AG04450 (cell line): ENCODE measurements around the gene LUC7L. TPM values are rescaled to one million over a fixed set of nuclear protein-coding genes. Genes with fewer than 3 reads are reported as not detected.
"Not testable (repeated sequence)": the region's sequence is repeated elsewhere in the genome, so short reads cannot be mapped to it uniquely, and the experiment has no call there.

Experiments
- CTCF ChIA-PET: fragments of 300-600, 350-600 bp; formaldehyde crosslinking; extraction: SDS; loops from one replicate; lab custom pipeline; 2022; ENCODE audit warnings: antibody characterized with exemption, inconsistent platforms; lab: Charles Lee
- POLR2A ChIA-PET: fragments of 350-600 bp; formaldehyde crosslinking; extraction: SDS; loops from one replicate; lab custom pipeline; 2021; ENCODE audit warnings: antibody characterized with exemption, inconsistent platforms; lab: Yijun Ruan, JAX
- DNase-seq: peaks from one replicate; pipeline ENCODE4 v3.0.0-alpha.2; 2011; ENCODE audit warnings: low read depth, low spot score
- H3K27ac ChIP-seq: one replicate; pipeline ENCODE4 v1.5.1; 2012; ENCODE audit warnings: low read depth, low read length, control low read depth
- H3K27me3 ChIP-seq: one replicate; pipeline ENCODE4 v1.6.0; 2012; ENCODE audit warnings: low read length; ENCODE audit not compliant: control insufficient read depth, insufficient read depth
- H3K4me3 ChIP-seq: 2 replicates; pipeline ENCODE4 v1.5.1; 2011; ENCODE audit warnings: mild to moderate bottlenecking, low read depth, low read length, control low read depth
- H3K9me3 ChIP-seq: 2 replicates; pipeline ENCODE4 v1.5.1; 2012; ENCODE audit warnings: low read length; ENCODE audit not compliant: control insufficient read depth, insufficient read depth
- CTCF ChIP-seq: IDR thresholded peaks from 2 replicates; pipeline ENCODE4 v1.5.1; 2011; ENCODE audit warnings: low read depth, low read length, control low read depth, inconsistent platforms
- polyA plus RNA-seq: library from polyadenylated mRNA; depleted of rRNA; stranded (reverse); fragments of >200 nt; gene quantifications from 2 replicates; pipeline ENCODE4 v1.2.3, GENCODE V29; 2011

LUC7L gene
- polyA plus RNA-seq, 1 experiment: 47.2 TPM

DNA sequence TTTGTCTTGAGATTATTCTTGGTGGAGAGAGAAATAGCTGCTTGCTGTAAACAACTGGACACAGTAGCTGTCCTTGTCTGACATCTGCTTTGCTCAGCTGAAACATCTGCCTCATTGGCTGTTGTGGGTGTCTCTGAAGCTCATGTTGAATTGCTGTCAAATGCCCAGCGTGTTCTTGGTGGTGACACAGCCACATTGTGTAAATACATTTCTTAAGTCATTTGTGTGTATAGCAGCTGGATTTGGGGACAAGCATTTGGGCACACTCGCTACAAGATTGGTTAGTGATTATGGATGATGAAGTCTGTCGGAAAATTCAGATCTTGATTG lies 10.7 kb upstream of the LUC7L start:
- POLR2A ChIA-PET: no interaction called here
- no peaks in the 10 kb centered on the region for H3K27me3 ChIP-seq
- no peaks in the 10 kb centered on the region; the same call in 1 of the 2 replicates for H3K9me3 ChIP-seq
- no peak for DNase-seq
- no peak overlapping the region for H3K4me3 ChIP-seq
- TF ChIP-seq CTCF: no peak
- CTCF ChIA-PET: interaction anchor here (0.7 to 0.9 kb wide), 2 partner anchors 123 to 1123 kb away, joined by 3 read pairs; no protein-coding TSS in a partner anchor
- no peak overlapping the region for H3K27ac ChIP-seq

DNA sequence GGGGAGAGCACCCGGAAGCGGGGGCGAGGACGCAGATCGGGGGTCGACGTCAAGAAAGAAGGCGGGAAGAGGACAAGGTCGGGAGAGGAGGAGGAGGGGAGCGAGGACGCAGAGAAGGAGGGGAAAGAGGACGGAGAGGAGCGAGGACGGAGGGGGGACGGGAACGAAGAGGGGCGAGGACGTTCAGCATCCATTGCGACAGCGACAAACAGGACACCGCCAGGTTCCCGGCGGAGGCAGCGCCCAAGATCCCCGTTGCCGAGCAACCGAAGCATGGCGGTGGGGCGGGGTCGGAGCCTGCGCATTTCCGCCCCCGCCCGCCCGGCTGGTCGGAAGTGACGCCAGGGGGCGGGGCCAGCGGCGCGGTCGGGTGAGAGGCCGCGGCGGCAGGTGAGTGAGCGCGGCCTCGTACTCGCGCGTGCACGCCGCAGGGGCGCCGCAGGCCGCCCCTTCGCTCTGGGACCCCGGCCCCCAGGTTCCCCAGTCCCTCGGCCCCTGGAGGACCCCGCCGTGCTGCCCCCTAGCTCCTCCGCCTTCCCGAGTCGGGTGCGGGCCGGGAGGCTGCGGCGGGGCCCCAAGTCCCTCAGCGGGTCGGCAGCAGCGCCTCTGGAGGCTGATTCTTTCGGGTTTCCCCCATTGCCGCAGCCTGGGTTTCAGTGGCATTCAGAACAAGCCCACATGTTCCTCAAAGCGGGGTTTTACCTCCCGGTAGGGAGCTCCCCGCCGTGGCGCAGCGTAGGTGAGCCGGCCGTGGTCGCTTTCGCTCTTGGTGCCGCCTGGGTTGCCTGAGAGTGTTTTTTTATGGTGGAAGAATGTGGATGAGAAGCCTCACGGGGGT lies 5.4 kb upstream of the LUC7L start, which contains the start of gene FAM234A:
Gene FAM234A, plus strand, starts transcription at position 354 of the 838 bp plus-strand sequence. CDS start 19,593 bp downstream, outside the sequence.
- Histone ChIP-seq H3K27me3 (no peaks in the 10 kb centered on the region), H3K27ac (peak within 1 kb of the TSS; percentile 97), H3K9me3 (no peaks in the 10 kb centered on the region; the same call in 1 of the 2 replicates), H3K4me3 (peak within 1 kb of the TSS; percentile 89)
- CTCF ChIA-PET: interaction anchor here (0.6 to 1.8 kb wide), 6 partner anchors 9 to 489 kb away, joined by 3 to 6 read pairs (median 4); no protein-coding TSS in a partner anchor
- DNase-seq: peak; percentile 57
- TF ChIP-seq CTCF: peak; percentile 54
- POLR2A ChIA-PET: interaction anchor here (0.7 to 1.3 kb wide), 3 partner anchors 16 to 34 kb away, joined by 4 to 5 read pairs (median 4); no protein-coding TSS in a partner anchor

DNA sequence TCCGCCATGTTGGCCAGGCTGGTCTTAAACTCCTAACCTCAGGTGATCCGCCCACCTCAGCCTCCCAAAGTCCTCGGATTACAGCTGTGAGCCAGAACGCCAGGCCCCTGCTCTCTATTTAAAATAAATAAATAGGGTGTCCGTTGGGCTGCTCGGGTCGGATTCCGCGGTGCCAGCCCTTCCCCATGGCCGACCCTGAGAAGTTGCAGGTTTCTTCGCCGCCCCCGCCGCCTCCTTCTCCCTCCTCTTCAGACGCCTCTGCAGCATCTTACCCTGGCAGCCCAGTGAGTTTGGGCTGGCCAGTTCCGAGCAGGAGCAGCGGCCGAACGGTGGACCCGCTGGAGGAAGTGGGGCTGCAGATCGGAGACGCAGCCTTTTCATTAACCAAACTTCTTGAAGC lies 1.7 kb upstream of the LUC7L start:
- Histone ChIP-seq H3K9me3 (no peaks in the 10 kb centered on the region; the same call in 1 of the 2 replicates), H3K27ac (no peak overlapping the region), H3K27me3 (no peaks in the 10 kb centered on the region), H3K4me3 (no peak overlapping the region)
- ChIA-PET POLR2A (no interaction called here), CTCF (no interaction called here)
- no peak for DNase-seq
- no peak for TF ChIP-seq CTCF

GRCh38 chr16:230351-230750 lies 1.1 kb upstream of the LUC7L start:
- CTCF ChIA-PET: interaction anchor here (0.6 kb wide), 1 partner anchor 11 kb away, joined by 5 read pairs; no protein-coding TSS in a partner anchor
- H3K4me3 ChIP-seq, H3K27me3 ChIP-seq, POLR2A ChIA-PET, H3K27ac ChIP-seq, DNase-seq, H3K9me3 ChIP-seq: not testable (repeated sequence)

DNA sequence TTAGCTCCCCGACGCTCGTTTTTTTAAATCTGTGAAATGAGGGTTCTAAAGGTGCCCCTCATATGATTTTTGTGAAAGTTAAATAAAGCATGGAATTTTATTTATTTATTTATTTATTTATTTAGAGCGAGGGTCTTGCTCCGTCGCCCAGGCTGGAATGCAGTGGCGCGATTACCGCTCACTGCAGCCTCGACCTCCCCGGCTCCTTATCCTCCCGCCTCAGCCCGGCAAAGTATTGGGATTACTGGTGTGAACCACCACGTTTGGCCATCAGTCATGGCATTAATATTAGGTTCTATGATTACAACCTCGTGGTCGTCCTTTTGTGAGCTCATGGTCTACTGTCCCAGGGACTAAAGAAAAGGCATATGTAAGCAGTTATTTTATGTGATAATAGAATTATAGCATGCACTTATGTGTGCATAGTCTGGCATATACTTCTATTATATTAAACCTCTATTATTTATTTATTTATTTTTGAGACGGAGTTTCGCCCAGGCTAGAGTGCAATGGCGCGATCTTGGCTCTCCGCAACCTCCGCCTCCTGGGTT lies 557 bp upstream of the LUC7L start:
- Histone ChIP-seq H3K27ac (no peak overlapping the region), H3K27me3 (no peaks in the 10 kb centered on the region), H3K4me3 (peak overlapping the region; percentile 94), H3K9me3 (no peaks in the 10 kb centered on the region; the same call in 1 of the 2 replicates)
- no peak for DNase-seq
- TF ChIP-seq CTCF: no peak
- POLR2A ChIA-PET: interaction anchor here (1.2 to 1.4 kb wide), 2 partner anchors 122 to 135 kb away, joined by 3 read pairs; no protein-coding TSS in a partner anchor
- CTCF ChIA-PET: interaction anchor here (0.6 to 2.4 kb wide), 4 partner anchors 12 to 133 kb away, joined by 3 to 13 read pairs (median 5); partner anchors contain the start of gene AXIN1
